GM19023 (cell line): ENCODE data around the gene TBATA.

Experiments
- ATAC-seq: cut with Tn5 transposase; IDR thresholded peaks from one replicate; pipeline ENCODE4 v1.9.1; 2021; ENCODE audit warnings: mild to moderate bottlenecking, moderate library complexity; ENCODE audit not compliant: unreplicated experiment

TBATA gene

GRCh38 chr10:70747192-70747965 lies 37.8 kb downstream of the TBATA start:
- no peak for ATAC-seq

DNA sequence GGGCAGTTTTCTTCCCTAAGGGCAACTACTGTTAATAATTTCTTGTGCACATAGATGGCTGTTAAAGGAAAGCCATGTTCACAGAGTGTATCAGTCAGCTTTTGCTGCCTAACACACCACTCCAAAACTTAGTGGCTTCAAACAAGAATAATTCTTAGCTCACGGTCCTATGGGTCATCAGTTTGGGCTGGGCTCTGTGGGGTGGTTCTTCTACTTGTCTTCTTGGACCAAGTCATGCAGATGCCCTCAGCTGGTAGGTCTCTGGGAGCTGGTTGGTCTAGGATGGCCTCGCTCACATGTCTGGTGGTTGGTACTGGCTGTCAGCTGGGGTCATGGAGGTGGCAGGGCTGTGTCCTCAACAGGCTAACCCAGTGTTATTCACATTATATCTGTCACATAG lies 39.6 kb downstream of the TBATA start:
- ATAC-seq, result no peak

GRCh38 chr10:70744617-70745143 lies 40.5 kb downstream of the TBATA start:
- no peak for ATAC-seq

- no peak for ATAC-seq
Measured at GRCh38 chr10:70743879-70744278, 41.3 kb downstream of the TBATA start.

GRCh38 chr10:70743430-70743788 lies 41.8 kb downstream of the TBATA start:
- no peak for ATAC-seq

DNA sequence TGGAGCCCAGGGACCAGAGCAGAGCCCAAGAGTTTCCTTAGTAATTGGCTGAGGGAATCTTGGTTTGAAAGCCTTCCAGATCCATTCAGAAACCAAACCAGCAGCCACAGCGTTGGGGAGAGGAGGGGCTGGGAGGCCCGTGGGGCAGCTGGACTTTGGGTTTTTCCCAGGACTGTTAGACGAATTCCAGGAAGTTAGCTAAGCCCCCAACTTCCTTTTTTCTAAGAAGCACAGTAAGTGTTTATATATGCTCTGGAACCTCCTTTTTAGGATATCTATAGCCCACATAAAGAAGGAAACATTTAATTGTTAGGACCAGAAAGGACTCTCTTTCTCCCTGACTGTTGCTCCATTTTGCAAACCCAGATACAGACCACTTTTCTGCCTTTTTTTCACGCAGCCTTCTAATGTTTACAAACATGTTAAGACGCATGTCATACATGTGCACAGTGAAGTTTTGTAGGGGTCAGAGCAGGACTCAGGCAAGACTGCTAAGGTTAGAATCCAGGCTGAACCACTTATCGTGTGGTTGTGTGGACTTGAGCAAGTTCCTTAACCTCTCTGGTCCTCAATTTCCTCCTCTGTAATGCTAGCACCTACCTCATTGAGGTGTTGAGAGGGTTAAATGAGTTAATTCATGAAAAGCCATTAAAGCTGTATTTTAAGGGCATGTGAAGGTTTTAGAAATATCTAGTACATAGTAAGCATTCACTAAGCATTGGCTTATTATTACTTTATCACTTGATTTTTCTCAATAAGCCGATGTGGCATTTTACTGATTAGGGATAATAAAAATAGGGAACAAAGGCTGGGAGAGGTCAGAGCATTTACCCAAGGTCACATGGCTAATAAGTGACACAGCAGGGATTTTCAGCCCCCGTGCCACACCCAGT lies 42.4 kb downstream of the TBATA start:
- no peak for ATAC-seq

- ATAC-seq, result no peak
Measured at GRCh38 chr10:70740406-70741288, 44.5 kb downstream of the TBATA start.

GRCh38 chr10:70738761-70739121 lies 46.4 kb downstream of the TBATA start:
- ATAC-seq, result no peak

GRCh38 chr10:70738006-70738760 lies 47.0 kb downstream of the TBATA start:
- no peak for ATAC-seq

GRCh38 chr10:70737250-70737649 lies 47.9 kb downstream of the TBATA start:
- ATAC-seq, result no peak

DNA sequence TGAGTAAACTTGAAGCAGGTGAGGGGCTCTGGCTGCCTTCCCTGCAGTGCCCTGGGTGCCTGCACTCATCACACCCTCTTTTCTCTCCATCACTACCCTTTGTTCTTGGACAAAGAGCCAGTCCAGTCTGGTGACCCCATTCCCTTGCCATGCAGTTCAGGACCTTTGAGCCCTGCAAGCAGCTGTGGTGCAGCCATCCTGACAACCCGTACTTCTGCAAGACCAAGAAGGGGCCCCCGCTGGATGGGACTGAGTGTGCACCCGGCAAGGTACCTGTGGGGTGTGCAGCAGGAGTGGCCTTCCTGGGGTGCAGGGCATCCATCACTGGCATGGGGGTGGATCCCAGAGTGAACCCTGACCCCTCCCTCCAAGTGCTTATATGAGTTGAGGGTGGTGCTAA lies 48.7 kb downstream of the TBATA start:
- no peak for ATAC-seq

- no peak for ATAC-seq
Measured at GRCh38 chr10:70735161-70735560, 50.0 kb downstream of the TBATA start.

DNA sequence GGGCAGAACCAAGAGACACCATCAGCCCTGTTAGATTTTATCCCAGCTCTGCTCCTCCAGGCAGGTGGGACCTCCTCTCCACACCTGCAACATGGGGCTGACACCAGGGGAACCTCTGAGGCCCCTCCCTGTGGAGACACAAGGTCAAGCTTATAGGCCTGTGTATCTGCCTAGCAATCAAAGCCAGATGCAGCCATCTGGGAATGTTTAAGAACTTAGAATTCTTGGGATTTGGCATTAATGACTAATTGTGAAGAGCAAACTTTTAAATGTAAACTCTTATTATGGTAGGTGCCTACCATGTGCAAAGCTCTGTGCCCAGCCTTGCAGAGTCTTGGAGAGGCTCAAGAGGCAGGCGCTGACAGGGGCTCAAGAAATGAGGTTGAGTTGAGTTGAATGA lies 52.1 kb downstream of the TBATA start:
- no peak for ATAC-seq

- ATAC-seq, result no peak
Measured at GRCh38 chr10:70732569-70732968, 52.6 kb downstream of the TBATA start.

DNA sequence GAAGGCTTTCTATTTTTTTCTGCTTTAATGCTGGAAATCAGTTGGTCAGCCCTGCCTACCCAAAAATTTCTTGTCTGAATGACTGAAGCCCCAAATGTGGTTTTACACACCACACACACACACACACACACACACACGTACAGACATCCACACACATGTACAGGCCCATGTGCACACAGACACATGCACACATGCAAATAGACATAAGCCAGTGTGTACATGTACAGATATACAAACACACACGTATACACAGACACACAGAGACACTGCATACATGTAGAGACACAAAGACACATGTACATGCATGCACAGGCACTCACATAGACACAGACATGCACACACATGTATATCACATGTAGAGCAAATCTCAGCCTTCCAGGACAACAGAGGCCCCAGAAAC lies 54.2 kb downstream of the TBATA start:
- no peak for ATAC-seq

- no peak for ATAC-seq
Measured at GRCh38 chr10:70729763-70730357, 55.3 kb downstream of the TBATA start.

GRCh38 chr10:70728328-70728727 lies 56.8 kb downstream of the TBATA start:
- ATAC-seq, result no peak

DNA sequence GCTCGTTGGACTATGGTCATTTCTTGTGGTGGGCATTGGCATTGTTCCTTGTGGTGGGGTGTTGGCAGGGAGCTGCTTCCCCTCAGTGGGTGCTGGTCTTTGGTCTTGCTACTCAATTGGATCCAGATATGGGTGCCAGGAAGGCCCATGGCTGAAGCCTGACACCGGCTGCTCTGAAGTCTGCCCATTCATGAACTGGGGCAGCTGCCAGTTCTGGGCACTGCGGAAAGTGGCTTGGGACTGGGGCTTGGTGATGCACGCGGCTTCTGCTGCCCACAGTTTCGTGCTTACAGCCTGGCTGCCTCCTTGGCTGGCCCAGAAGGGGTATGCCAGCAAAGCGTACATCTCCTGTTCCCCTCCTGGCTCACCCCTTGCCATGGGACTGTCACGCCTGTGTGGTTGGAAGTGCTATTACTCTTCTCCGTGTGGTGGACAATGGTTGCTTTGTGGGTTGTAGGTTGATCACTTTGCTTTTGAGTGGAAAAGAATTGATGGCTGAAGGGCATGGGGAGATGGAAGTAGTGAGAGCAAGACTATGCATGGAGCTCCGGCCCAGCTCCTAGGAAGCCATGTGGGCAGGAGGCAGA lies 58.2 kb downstream of the TBATA start:
- ATAC-seq, result no peak

GRCh38 chr10:70723771-70724170 lies 61.4 kb downstream of the TBATA start:
- ATAC-seq, result no peak
